GM12878 (cell line): ENCODE data around the gene CDKL1. TPM values are rescaled to one million over a fixed set of nuclear protein-coding genes. Genes with fewer than 3 reads are reported as not detected.

Experiments
- ATAC-seq: fragments of 200-7000 bp; cut with Tn5 transposase; 3 replicates; pipeline ENCODE4 v1.9.1; 2020; ENCODE audit warnings: mild to moderate bottlenecking, moderate library complexity
- BruUV-seq: library from RNA; stranded (reverse); fragments of 400-500 nt; replicated peaks from 2 replicates; lab custom pipeline; 2021; lab: Mats Ljungman, UMichigan
- CTCF ChIA-PET: fragments of 300-600 bp; sonication (Branson Sonifier 250); formaldehyde crosslinking; extraction: SDS; loops from one replicate; lab custom pipeline; 2021; ENCODE audit warnings: inconsistent platforms; lab: Yijun Ruan, JAX
- POLR2A ChIA-PET: fragments of 350-600 bp; formaldehyde crosslinking; extraction: SDS; loops from one replicate; lab custom pipeline; 2021; ENCODE audit warnings: inconsistent platforms; lab: Charles Lee
- RAD21 ChIA-PET: fragments of 300-600 bp; sonication (Branson Sonifier 250); formaldehyde crosslinking; loops from one replicate; lab custom pipeline; 2023; ENCODE audit warnings: antibody characterized with exemption; ENCODE audit not compliant: unreplicated experiment; lab: Charles Lee
- SMC1A ChIA-PET: fragments of 300-600 bp; sonication (Branson Sonifier 250); formaldehyde crosslinking; loops from one replicate; lab custom pipeline; 2023; ENCODE audit not compliant: unreplicated experiment, uncharacterized antibody; lab: Charles Lee
- DNase-seq: peaks from one replicate; pipeline ENCODE4 v3.0.0-alpha.2; 2011; ENCODE audit warnings: low read depth, low spot score
- FAIRE-seq: peaks from 3 replicates; lab custom pipeline; 2011; peaks lifted over from hg19 to GRCh38; lab: Jason Lieb, UNC
- H2AFZ ChIP-seq: 2 replicates; pipeline ENCODE4 v1.6.0; 2011; ENCODE audit warnings: low read depth, low read length, control low read depth; ENCODE audit not compliant: control insufficient read depth
- H3K27ac ChIP-seq: 2 replicates; pipeline ENCODE4 v1.5.1; 2011; ENCODE audit warnings: control low read depth; ENCODE audit not compliant: control insufficient read depth, insufficient read depth
- H3K27me3 ChIP-seq, 2 experiments: replicated peaks in 1 of 2; 2 replicates each; pipeline versions ENCODE4 v1.6.0 to v1.6.1; 2011; ENCODE audit warnings: low read length in 1 of 2; ENCODE audit not compliant: control insufficient read depth in 2 of 2, insufficient read depth in 2 of 2
- H3K36me3 ChIP-seq, 2 experiments: 2 replicates each; pipeline ENCODE4 v1.5.1; 2011; ENCODE audit warnings: low read length in 1 of 2; ENCODE audit not compliant: control insufficient read depth in 2 of 2, insufficient read depth in 2 of 2
- H3K4me1 ChIP-seq: 2 replicates; pipeline ENCODE4 v1.6.1; 2011; ENCODE audit warnings: mild to moderate bottlenecking, low read length, moderate library complexity, mixed read lengths; ENCODE audit not compliant: control insufficient read depth, insufficient read depth
- H3K4me2 ChIP-seq: 2 replicates; pipeline ENCODE4 v1.6.0; 2011; ENCODE audit warnings: control low read depth; ENCODE audit not compliant: control insufficient read depth, insufficient read depth
- H3K4me3 ChIP-seq: fragments of 200-600 bp; sonication (generic); 2 replicates; pipeline ENCODE4 v1.5.1; 2016
- H3K79me2 ChIP-seq: 2 replicates; pipeline ENCODE4 v1.6.0; 2011; ENCODE audit warnings: low read length; ENCODE audit not compliant: control insufficient read depth, insufficient read depth
- H3K9ac ChIP-seq: 2 replicates; pipeline ENCODE4 v1.8.0; 2011; ENCODE audit warnings: low read length, control low read depth, mixed read lengths; ENCODE audit not compliant: control insufficient read depth, insufficient read depth
- H3K9me3 ChIP-seq: replicated peaks from 3 replicates; pipeline ENCODE4 v1.5.1; 2011; ENCODE audit warnings: mild to moderate bottlenecking, low read length; ENCODE audit not compliant: control insufficient read depth, insufficient read depth
- H4K20me1 ChIP-seq: 2 replicates; pipeline ENCODE4 v1.6.0; 2011; ENCODE audit not compliant: control insufficient read depth, insufficient read depth
- CEBPB ChIP-seq, 2 experiments: fragments of 150-350 bp in 1 of 2; IDR thresholded peaks; 2 replicates each; pipeline ENCODE4 v1.6.1; 2012 to 2014; ENCODE audit warnings: low read depth in 2 of 2, low read length in 2 of 2, borderline replicate concordance in 1 of 2, inconsistent platforms in 1 of 2
- FOXK2 ChIP-seq: fragments of 450-650 bp; IDR thresholded peaks from 2 replicates; pipeline ENCODE4 v1.6.1; 2017; ENCODE audit warnings: mild to moderate bottlenecking, moderate library complexity
- NBN ChIP-seq: fragments of 450-650 bp; IDR thresholded peaks from 2 replicates; pipeline ENCODE4 v1.6.1; 2016
- NR2C2 ChIP-seq: IDR thresholded peaks from 2 replicates; pipeline ENCODE4 v1.6.1; 2011; ENCODE audit warnings: borderline replicate concordance, low read depth; ENCODE audit not compliant: control insufficient read depth, insufficient read length
- NRF1 ChIP-seq: conservative IDR thresholded peaks from 2 replicates; pipeline ENCODE4 v1.6.1; 2011; ENCODE audit warnings: mild to moderate bottlenecking, low read depth, low read length, improper control_type of control experiment
- PAX5 ChIP-seq: IDR thresholded peaks from 2 replicates; pipeline ENCODE4 v1.6.1; 2011; ENCODE audit warnings: low read depth, low read length, borderline replicate concordance
- PML ChIP-seq: IDR thresholded peaks from 2 replicates; pipeline ENCODE4 v1.6.1; 2012; ENCODE audit warnings: low read length, inconsistent platforms
- SP1 ChIP-seq: IDR thresholded peaks from one replicate; pipeline ENCODE4 v1.6.1; 2011; ENCODE audit warnings: low read depth, low read length
- STAT3 ChIP-seq: IDR thresholded peaks from 2 replicates; pipeline ENCODE4 v1.6.1; 2011; ENCODE audit warnings: low read depth, low read length, improper control_type of control experiment
- ZNF274 ChIP-seq: IDR thresholded peaks from one replicate; pipeline ENCODE4 v1.8.0; 2011; ENCODE audit not compliant: insufficient read length, insufficient read depth
- WGBS: methylation state at CpG from one replicate; pipeline ENCODE4 v1.1.6; 2016; ENCODE audit warnings: low lambda C conversion rate; ENCODE audit not compliant: insufficient replicate concordance, insufficient coverage; ENCODE audit errors: missing lambda C conversion rate; 5-methylcytosine and 5-hydroxymethylcytosine counted together
- in situ Hi-C: fragments of 300-500 bp; cut with MboI; formaldehyde crosslinking; loops from 9 replicates; pipeline ENCODE4 v1.14.3; 2018; ENCODE audit warnings: mixed read lengths
- intact Hi-C: fragments of 100-400 bp; cut with micrococcal nuclease; formaldehyde crosslinking; loops from one replicate; pipeline ENCODE4 v1.14.2; 2022; ENCODE audit not compliant: unreplicated experiment
- polyA plus RNA-seq, 11 experiments: library from polyadenylated mRNA; depleted of rRNA in 4 of 11; unstranded in 6 of 11; stranded (reverse) in 5 of 11; fragments of >200 nt; fragmentation: Nextera tagmentation in 4 of 11; fragmentation: Illumina TruSeq in 1 of 11; extraction: Ambion mirVana in 4 of 11; extraction: Trizol in 1 of 11; gene quantifications; 1 replicate in 1 of 11; 2 replicates in 10 of 11; pipeline versions ENCODE4 v1.2.1 to v1.2.3, GENCODE V29; 2011 to 2016; ENCODE audit warnings: inconsistent platforms in 2 of 11, missing spikeins in 2 of 11, low read depth in 1 of 11
- total RNA-seq, 4 experiments: library from RNA; depleted of rRNA in 3 of 4; stranded (reverse); fragments of >200 nt in 3 of 4; fragmentation: Illumina TruSeq in 1 of 4; extraction: Trizol in 1 of 4; gene quantifications; 2 replicates each; pipeline versions ENCODE4 v1.2.1 to v1.2.3, GENCODE V29; 2013 to 2021
- TF ChIP-seq, protein P1 (sequence below): fragments of 450-650 bp; IDR thresholded peaks from 2 replicates; pipeline ENCODE4 v1.6.1; 2016; ENCODE audit warnings: mild to moderate bottlenecking
- TF ChIP-seq, protein P2 (sequence below): fragments of 450-650 bp; IDR thresholded peaks from 2 replicates; pipeline ENCODE4 v1.6.1; 2014; ENCODE audit warnings: mild to moderate bottlenecking

CDKL1 gene
- total and polyA plus RNA-seq, 10 of the 15 experiments (the other 5 are each of a cell fraction or from before 2014, with no cell fraction given), result 9.0 to 19.0 (median 11.1) TPM

- H3K4me1 ChIP-seq, result no peaks in the 10 kb centered on the region
- H2AFZ ChIP-seq, result no peak overlapping the region
- no peaks in the 10 kb centered on the region for H3K9me3 ChIP-seq
- CTCF ChIA-PET, result interaction anchor here (0.6 to 1.3 kb wide), 3 partner anchors 9 to 22 kb away, joined by 3 read pairs; no protein-coding TSS in a partner anchor
- H3K4me2 ChIP-seq, result no peak overlapping the region
- H3K27me3 ChIP-seq, result no peaks in the 10 kb centered on the region
- TF ChIP-seq, protein P1, sequence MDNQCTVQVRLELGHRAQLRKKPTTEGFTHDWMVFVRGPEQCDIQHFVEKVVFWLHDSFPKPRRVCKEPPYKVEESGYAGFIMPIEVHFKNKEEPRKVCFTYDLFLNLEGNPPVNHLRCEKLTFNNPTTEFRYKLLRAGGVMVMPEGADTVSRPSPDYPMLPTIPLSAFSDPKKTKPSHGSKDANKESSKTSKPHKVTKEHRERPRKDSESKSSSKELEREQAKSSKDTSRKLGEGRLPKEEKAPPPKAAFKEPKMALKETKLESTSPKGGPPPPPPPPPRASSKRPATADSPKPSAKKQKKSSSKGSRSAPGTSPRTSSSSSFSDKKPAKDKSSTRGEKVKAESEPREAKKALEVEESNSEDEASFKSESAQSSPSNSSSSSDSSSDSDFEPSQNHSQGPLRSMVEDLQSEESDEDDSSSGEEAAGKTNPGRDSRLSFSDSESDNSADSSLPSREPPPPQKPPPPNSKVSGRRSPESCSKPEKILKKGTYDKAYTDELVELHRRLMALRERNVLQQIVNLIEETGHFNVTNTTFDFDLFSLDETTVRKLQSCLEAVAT, result no peak
- TF ChIP-seq NR2C2 (no peak), PAX5 (no peak), CEBPB (IDR thresholded peaks at IDR 0.05; ENCODE audit: borderline replicate concordance in 1 of 2, low read depth in 2 of 2, low read length in 2 of 2) (no peak), NBN (no peak), NRF1 (no peak), SP1 (no peak), FOXK2 (no peak), PML (no peak), STAT3 (no peak), ZNF274 (no peak)
- TF ChIP-seq, protein P2, sequence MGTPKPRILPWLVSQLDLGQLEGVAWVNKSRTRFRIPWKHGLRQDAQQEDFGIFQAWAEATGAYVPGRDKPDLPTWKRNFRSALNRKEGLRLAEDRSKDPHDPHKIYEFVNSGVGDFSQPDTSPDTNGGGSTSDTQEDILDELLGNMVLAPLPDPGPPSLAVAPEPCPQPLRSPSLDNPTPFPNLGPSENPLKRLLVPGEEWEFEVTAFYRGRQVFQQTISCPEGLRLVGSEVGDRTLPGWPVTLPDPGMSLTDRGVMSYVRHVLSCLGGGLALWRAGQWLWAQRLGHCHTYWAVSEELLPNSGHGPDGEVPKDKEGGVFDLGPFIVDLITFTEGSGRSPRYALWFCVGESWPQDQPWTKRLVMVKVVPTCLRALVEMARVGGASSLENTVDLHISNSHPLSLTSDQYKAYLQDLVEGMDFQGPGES, result no peak
- TF ChIP-seq, all 136 proteins: peak for 0
- intact Hi-C loops (no loop called here), in situ Hi-C loops (no loop called here)
- ATAC-seq, result no peak
- H3K27ac ChIP-seq, result no peak overlapping the region
- no peak for DNase-seq
- BruUV-seq, result no TSS peak
- POLR2A ChIA-PET, result no interaction called here
- FAIRE-seq, result no peak
- H4K20me1 ChIP-seq, result no peaks in the 10 kb centered on the region
- H3K9ac ChIP-seq, result no peak overlapping the region
- SMC1A ChIA-PET, result interaction anchor here (1.4 kb wide), 1 partner anchor 10 kb away, joined by 5 read pairs; no protein-coding TSS in a partner anchor
- 85% methylated on average over 4 of the region's 4 CpGs for WGBS
- H3K4me3 ChIP-seq, result no peak overlapping the region
- H3K79me2 ChIP-seq, result no peaks in the 10 kb centered on the region
- RAD21 ChIA-PET, result no interaction called here
- peaks cover 0 to 4% of the 10 kb centered on the region in 2 experiments; a peak in 3 of 4 replicates for H3K36me3 ChIP-seq
Measured at GRCh38 chr14:50353126-50353525, 43.6 kb downstream of the CDKL1 start.
